Gastroesophageal sphincter (tissue), 4 donors: ENCODE results near the gene CD209. TPM values are rescaled to one million over a fixed set of nuclear protein-coding genes. Genes with fewer than 3 reads are reported as not detected.

Experiments used
- ATAC-seq: fragments of 150-250 bp; one replicate; pipeline ENCODE4 v1.9.1; 2016; ENCODE audit warnings: mild to moderate bottlenecking, moderate library complexity
- H3K27ac ChIP-seq, 4 donors: fragments of 200-600 bp; sonication (generic) in 3 of 4; 1 replicate in 3 of 4; 2 replicates in 1 of 4; pipeline ENCODE4 v1.5.1; 2016 to 2019
- H3K27me3 ChIP-seq: fragments of 200-600 bp; sonication (generic); one replicate; pipeline ENCODE4 v1.5.1; 2019
- H3K36me3 ChIP-seq, 2 donors: fragments of 200-600 bp; sonication (generic); one replicate each; pipeline ENCODE4 v1.5.1; 2019; ENCODE audit warnings: control low read depth in 1 of 2
- H3K4me1 ChIP-seq, 3 donors: fragments of 200-600 bp; sonication (generic); 1 replicate in 2 of 3; 2 replicates in 1 of 3; pipeline ENCODE4 v1.5.1; 2016 to 2019; ENCODE audit warnings: control low read depth in 2 of 3
- H3K4me3 ChIP-seq, 2 donors: fragments of 200-600 bp; sonication (generic); one replicate each; pipeline ENCODE4 v1.5.1; 2019; ENCODE audit warnings: mild to moderate bottlenecking in 1 of 2, moderate library complexity in 1 of 2
- H3K9me3 ChIP-seq, 3 donors: fragments of 200-600 bp; sonication (generic); one replicate each; pipeline ENCODE4 v1.5.1; 2017 to 2019; ENCODE audit warnings: control low read depth in 2 of 3
- EP300 ChIP-seq: sonication (generic); formaldehyde crosslinking; IDR thresholded peaks from one replicate; pipeline ENCODE4 v1.6.1; 2017; ENCODE audit warnings: antibody characterized with exemption, mild to moderate bottlenecking
- POLR2A ChIP-seq, 2 donors: fragments of 450-650 bp; IDR thresholded peaks; one replicate each; pipeline ENCODE4 v1.6.1; 2017; ENCODE audit warnings: antibody characterized with exemption in 2 of 2, mild to moderate bottlenecking in 2 of 2, moderate library complexity in 1 of 2
- POLR2AphosphoS5 ChIP-seq: sonication (generic); formaldehyde crosslinking; IDR thresholded peaks from one replicate; pipeline ENCODE4 v1.6.1; 2017; ENCODE audit warnings: antibody characterized with exemption
- WGBS, 2 donors: methylation state at CpG; one replicate each; pipeline ENCODE4 v1.1.5; 2018; ENCODE audit warnings: low coverage in 1 of 2; 5-methylcytosine and 5-hydroxymethylcytosine counted together
- total RNA-seq, 4 donors: library from RNA; depleted of rRNA; stranded (reverse); fragments of >200 nt; gene quantifications; one replicate each; pipeline ENCODE4 v1.1.0, GENCODE V29; 2016
- TF ChIP-seq, protein P1 (sequence below), 4 experiments: fragments of 200-600 bp in 2 of 4; fragments of 450-650 bp in 2 of 4; sonication (generic) in 1 of 4; IDR thresholded peaks; one replicate each; pipeline ENCODE4 v1.5.1; 2017 to 2019; ENCODE audit warnings: antibody characterized with exemption in 4 of 4, mild to moderate bottlenecking in 2 of 4, moderate library complexity in 2 of 4

CD209 gene
- total RNA-seq, 4 donors from 2014 or later, result 0.78 to 11.4 (median 8.0) TPM

DNA sequence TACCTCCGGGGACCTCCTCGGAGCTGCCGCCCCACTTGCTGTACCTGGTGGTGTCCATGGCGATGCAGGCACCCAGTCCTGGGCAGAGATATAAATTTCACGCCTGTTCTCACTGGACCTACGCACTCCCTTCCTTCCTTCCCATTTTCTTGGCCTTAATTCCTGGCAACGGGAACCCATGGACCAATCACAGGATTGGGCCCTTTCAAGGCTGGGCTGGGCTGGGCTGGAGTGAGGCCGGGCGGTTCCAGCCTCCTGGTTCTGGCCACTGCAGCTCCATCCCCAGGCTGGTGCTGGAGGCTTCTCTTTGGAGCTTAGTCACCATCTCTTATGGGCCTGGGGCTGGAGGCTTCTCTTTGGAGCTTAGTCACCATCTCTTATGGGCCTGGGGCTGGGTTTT lies 15.3 kb downstream of the CD209 start, which contains the start of gene CLEC4G:
Gene CLEC4G, minus strand, starts transcription at position 66 of the 400 bp plus-strand sequence. Its CDS starts 8 bp downstream, at position 58.
- 24 to 58% methylated on average over 4 of the region's 9 CpGs for WGBS, 2 donors

DNA sequence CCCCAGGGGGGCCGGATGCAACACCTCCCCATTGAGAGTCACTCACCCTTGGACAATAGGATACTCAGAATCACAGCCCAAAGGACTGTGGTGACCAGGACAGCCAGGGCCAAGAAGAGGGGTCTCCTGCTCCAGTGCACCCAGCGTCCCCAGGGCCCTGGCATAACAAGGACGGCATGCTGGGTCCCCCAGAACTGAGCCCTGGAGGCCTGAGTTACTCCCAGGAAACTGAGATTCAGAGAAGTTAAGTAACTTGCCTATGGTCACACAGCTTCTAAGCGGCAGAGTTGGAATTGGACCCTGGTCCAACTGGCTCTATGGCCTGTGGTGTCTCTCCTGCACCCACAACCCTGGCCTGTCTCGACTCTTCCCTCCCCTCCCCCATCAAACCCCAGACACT lies 15.7 kb downstream of the CD209 start:
- WGBS, 2 donors, result 100% methylated on average over 1 of the region's 5 CpGs; no CpG with 5 or more reads in 1 of the 2 donors
- H3K27me3 ChIP-seq, result peaks cover 77% of the 10 kb centered on the region
- no peak for ATAC-seq
- TF ChIP-seq, protein P1, sequence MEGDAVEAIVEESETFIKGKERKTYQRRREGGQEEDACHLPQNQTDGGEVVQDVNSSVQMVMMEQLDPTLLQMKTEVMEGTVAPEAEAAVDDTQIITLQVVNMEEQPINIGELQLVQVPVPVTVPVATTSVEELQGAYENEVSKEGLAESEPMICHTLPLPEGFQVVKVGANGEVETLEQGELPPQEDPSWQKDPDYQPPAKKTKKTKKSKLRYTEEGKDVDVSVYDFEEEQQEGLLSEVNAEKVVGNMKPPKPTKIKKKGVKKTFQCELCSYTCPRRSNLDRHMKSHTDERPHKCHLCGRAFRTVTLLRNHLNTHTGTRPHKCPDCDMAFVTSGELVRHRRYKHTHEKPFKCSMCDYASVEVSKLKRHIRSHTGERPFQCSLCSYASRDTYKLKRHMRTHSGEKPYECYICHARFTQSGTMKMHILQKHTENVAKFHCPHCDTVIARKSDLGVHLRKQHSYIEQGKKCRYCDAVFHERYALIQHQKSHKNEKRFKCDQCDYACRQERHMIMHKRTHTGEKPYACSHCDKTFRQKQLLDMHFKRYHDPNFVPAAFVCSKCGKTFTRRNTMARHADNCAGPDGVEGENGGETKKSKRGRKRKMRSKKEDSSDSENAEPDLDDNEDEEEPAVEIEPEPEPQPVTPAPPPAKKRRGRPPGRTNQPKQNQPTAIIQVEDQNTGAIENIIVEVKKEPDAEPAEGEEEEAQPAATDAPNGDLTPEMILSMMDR (IDR thresholded peaks at IDR 0.05), result no peak
- TF ChIP-seq POLR2AphosphoS5, result no peak
- no peak for TF ChIP-seq POLR2A (IDR thresholded peaks at IDR 0.05)
- no peak for TF ChIP-seq EP300
- no peak overlapping the region for H3K27ac ChIP-seq
- H3K36me3 ChIP-seq, result no peaks in the 10 kb centered on the region
- peaks cover 0 to 11% (median 0%) of the 10 kb centered on the region in 3 donors for H3K4me1 ChIP-seq
- H3K4me3 ChIP-seq, result no peak overlapping the region
- no peaks in the 10 kb centered on the region for H3K9me3 ChIP-seq

More for the DNA sequence above, 15.3 kb downstream of the CD209 start, which contains the start of gene CLEC4G:
- Histone ChIP-seq H3K4me1 (peaks cover 0 to 11% (median 0%) of the 10 kb centered on the region in 3 donors), H3K9me3 (no peaks in the 10 kb centered on the region), H3K36me3 (no peaks in the 10 kb centered on the region), H3K4me3 (no peak within 1 kb of the TSS), H3K27me3 (peaks cover 77% of the 10 kb centered on the region), H3K27ac (no peak within 1 kb of the TSS)
- peak; percentile 19 for ATAC-seq
- TF ChIP-seq POLR2AphosphoS5 (no peak), EP300 (no peak), POLR2A (IDR thresholded peaks at IDR 0.05) (no peak)

DNA sequence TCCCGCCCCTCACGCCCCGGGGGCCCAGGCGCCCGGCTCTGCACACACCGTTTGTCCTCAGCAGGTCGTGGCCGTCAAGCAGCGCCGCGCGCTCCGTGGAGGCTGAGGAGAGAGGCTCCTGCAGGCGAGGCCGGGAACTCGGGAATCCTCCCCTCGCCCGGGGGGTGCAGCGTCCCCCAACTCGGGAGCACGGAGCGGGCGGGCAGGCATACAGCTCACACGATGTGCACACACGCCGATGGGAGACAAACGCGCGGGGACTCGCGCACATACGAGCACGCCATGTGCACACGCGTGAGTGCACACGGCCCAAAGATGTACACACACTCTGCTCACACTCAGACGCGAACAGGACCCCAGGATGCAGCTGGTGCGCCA lies 16.1 kb downstream of the CD209 start:
- no CpG with 5 or more reads among the region's 39 CpGs for WGBS, 2 donors
- no peak for ATAC-seq
- peaks cover 0 to 11% (median 0%) of the 10 kb centered on the region in 3 donors for H3K4me1 ChIP-seq
- H3K36me3 ChIP-seq, result no peaks in the 10 kb centered on the region
- H3K4me3 ChIP-seq, result no peak overlapping the region
- peaks cover 78% of the 10 kb centered on the region for H3K27me3 ChIP-seq
- no peaks in the 10 kb centered on the region for H3K9me3 ChIP-seq
- H3K27ac ChIP-seq, result no peak overlapping the region
- TF ChIP-seq, protein P1 (IDR thresholded peaks at IDR 0.05), result no peak
- TF ChIP-seq POLR2AphosphoS5 (no peak), EP300 (no peak), POLR2A (IDR thresholded peaks at IDR 0.05) (no peak)

DNA sequence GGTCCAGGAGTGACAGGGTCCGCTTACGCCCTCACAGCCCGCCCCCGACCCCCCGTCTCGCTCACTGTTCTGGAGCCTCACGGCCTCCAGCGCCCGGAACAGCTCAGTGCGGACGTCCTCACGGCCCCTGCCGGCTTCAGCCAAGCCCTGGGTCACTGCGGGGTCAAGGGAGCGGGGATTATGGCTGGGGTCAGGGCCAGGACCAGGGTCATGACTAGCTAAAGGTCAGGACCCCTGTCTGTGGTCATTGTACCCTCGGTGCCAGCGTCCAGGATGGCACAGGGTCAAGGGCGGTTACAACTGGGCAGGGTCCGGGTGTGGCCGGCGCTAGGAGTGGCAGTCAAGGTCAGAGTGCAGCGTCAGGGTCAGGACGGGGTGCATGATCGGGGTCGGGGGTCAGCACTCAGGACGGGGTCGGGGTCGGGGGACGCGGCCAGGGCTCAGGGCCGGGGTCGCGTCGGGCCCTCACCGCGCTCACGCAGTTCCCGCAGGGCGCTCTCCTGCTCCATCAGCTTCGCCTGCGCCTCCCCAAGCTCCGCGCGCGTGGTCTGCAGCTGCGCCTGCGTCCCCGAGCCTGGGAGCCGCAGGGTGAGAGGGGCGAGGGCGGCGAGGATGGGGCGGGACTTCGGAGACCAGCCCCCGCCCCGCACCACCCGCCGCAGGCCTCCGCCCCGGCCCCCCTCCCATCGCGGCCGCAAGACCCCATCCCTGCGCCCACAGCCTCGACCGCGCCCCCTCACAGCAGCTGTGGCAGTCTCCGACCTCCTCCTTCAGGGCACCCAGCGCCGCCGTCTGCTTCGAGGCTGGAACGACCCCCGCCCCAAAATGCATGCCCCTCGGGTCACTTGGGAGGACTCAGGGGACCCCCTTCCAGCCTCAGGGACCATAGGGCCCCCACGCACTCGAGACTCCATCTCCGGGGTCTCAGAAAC lies 16.8 kb downstream of the CD209 start:
- WGBS, 2 donors, result no CpG with 5 or more reads among the region's 78 CpGs
- Histone ChIP-seq H3K4me3 (peak overlapping the region in 1 of 2 donors; percentile 8), H3K27ac (no peak overlapping the region), H3K4me1 (peaks cover 0 to 11% (median 0%) of the 10 kb centered on the region in 3 donors), H3K9me3 (no peaks in the 10 kb centered on the region), H3K36me3 (no peaks in the 10 kb centered on the region), H3K27me3 (peaks cover 84% of the 10 kb centered on the region)
- TF ChIP-seq POLR2AphosphoS5 (no peak), POLR2A (IDR thresholded peaks at IDR 0.05) (no peak), EP300 (no peak)
- TF ChIP-seq, protein P1 (IDR thresholded peaks at IDR 0.05), result no peak
- ATAC-seq, result no peak

DNA sequence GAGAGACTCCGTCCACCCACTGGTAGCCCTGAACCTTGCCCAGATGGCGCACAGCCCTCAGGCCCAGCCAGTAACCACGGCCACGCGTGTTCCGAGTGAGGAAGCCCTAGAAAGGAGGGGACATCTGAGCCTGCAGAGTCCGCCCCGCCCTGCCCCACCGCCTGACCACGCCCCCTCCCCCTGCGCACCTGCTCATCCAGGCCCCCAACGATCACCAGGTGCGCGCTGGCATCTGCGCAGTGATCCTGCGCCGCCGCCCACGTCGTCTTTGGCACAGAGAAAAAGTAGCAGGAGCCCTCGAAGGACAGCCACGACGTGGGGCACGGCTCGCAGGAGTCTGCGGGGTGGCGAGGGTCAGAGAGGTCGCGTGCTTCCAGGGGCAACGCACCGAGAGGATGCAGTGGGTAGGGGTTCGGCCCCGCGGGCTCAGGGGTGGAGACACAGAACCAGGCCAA lies 17.5 kb downstream of the CD209 start:
- no peak for ATAC-seq
- Histone ChIP-seq H3K36me3 (no peaks in the 10 kb centered on the region), H3K4me1 (peaks cover 0 to 11% (median 0%) of the 10 kb centered on the region in 3 donors), H3K27ac (no peak overlapping the region), H3K4me3 (peak overlapping the region in 1 of 2 donors; percentile 8), H3K9me3 (no peaks in the 10 kb centered on the region), H3K27me3 (peaks cover 89% of the 10 kb centered on the region)
- WGBS, 2 donors, result no CpG with 5 or more reads among the region's 34 CpGs
- no peak for TF ChIP-seq POLR2A (IDR thresholded peaks at IDR 0.05)
- TF ChIP-seq EP300, result no peak
- TF ChIP-seq, protein P1 (IDR thresholded peaks at IDR 0.05), result no peak
- TF ChIP-seq POLR2AphosphoS5, result no peak
